GM12874 (cell line): Measurements from ENCODE around the gene FTO.

Experiments
- CTCF ChIP-seq: IDR thresholded peaks from 2 replicates; pipeline ENCODE4 v1.5.1; 2011; ENCODE audit warnings: low read depth, mild to moderate bottlenecking, control low read depth, low read length, moderate library complexity; ENCODE audit not compliant: insufficient read depth

FTO gene

GRCh38 chr16:54052271-54052670 is 348.3 kb downstream of the FTO start:
- no peak for TF ChIP-seq CTCF

GRCh38 chr16:54053891-54054820 is 350.2 kb downstream of the FTO start:
- TF ChIP-seq CTCF, result no peak

- TF ChIP-seq CTCF, result no peak
Measured at GRCh38 chr16:54055191-54055590, 351.2 kb downstream of the FTO start.

- TF ChIP-seq CTCF, result no peak
Measured at GRCh38 chr16:54055864-54056263, 351.9 kb downstream of the FTO start.

- TF ChIP-seq CTCF, result no peak
Measured at GRCh38 chr16:54056921-54057320, 353.0 kb downstream of the FTO start.

GRCh38 chr16:54059319-54059718 is 355.4 kb downstream of the FTO start:
- no peak for TF ChIP-seq CTCF

- TF ChIP-seq CTCF, result no peak
Measured at GRCh38 chr16:54060599-54061421, 356.9 kb downstream of the FTO start.
